ENCODE results near the gene MAGI2. TPM values are rescaled to one million over a fixed set of nuclear protein-coding genes. Genes with fewer than 3 reads are reported as not detected.

MAGI2 gene
- total RNA-seq, 3 donors from 2014 or later (not counting 1 experiment from before 2014, with no cell fraction given) = 0.09 to 0.48 (median 0.27) TPM

DNA sequence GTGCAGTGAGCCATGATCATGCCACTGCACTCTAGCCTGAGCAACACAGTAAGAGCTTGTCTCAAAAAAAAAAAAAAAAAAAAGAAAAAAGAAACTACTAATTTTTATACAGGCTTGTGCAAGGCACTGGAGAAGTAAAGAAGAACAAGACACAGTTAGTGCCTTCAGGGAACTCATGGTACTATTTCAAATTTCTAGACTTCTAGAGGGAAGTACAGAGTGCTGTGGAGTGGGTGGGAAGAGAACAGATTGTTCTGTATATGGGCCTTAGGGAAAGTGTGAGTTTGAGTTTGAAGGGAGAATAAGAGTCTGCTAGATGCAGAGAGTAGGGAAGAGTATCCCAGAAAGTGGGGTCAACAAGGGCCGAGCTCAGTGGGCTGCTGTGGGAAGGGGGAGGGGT is 1420.1 kb downstream of the MAGI2 start:
- Mint-ChIP-seq H3K9me3 (no peaks in the 10 kb centered on the region), H3K27ac (no peak overlapping the region)
- intact Hi-C loops (cut with micrococcal nuclease) = no loop called here

DNA sequence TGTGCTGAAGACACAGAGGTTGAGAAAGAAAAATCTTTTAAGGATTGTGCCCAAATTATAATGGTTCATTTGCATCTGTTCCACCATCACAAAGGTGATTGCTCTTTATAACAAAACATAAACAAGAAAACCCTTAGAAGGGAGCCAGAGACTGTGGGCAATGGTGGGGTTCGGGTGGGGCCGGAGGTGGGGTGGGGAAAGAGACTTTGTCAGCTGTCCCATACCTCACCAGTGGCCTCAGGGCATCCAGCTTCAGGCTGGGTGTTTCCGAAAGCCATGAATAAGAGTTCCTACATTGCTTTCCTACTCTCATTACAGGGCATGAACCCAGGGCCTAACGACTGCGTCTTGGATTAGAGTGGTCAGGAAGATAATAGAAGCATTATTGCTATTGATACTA is 1427.0 kb downstream of the MAGI2 start:
- H3K4me1 ChIP-seq (ENCODE audit: control insufficient read depth, insufficient read depth, low read length) = no peaks in the 10 kb centered on the region
- WGBS (ENCODE audit: insufficient coverage) = 100% methylated on average over 1 of the region's 5 CpGs
- Mint-ChIP-seq H3K4me1 (no peaks in the 10 kb centered on the region), H3K4me3 (no peak overlapping the region), H3K36me3 (no peaks in the 10 kb centered on the region), H3K9me3 (no peaks in the 10 kb centered on the region), H3K27ac (no peak overlapping the region), H3K27me3 (ENCODE audit: low read depth in 2 of 2) (peaks cover 0 to 6% of the 10 kb centered on the region in 2 donors)
- DNase-seq = no peak
- H3K4me3 ChIP-seq (ENCODE audit: low read length) = no peak overlapping the region
- H3K9me3 ChIP-seq (ENCODE audit: control insufficient read depth, insufficient read depth, low read length) = no peaks in the 10 kb centered on the region
- ATAC-seq = no peak
- TF ChIP-seq, protein P1, sequence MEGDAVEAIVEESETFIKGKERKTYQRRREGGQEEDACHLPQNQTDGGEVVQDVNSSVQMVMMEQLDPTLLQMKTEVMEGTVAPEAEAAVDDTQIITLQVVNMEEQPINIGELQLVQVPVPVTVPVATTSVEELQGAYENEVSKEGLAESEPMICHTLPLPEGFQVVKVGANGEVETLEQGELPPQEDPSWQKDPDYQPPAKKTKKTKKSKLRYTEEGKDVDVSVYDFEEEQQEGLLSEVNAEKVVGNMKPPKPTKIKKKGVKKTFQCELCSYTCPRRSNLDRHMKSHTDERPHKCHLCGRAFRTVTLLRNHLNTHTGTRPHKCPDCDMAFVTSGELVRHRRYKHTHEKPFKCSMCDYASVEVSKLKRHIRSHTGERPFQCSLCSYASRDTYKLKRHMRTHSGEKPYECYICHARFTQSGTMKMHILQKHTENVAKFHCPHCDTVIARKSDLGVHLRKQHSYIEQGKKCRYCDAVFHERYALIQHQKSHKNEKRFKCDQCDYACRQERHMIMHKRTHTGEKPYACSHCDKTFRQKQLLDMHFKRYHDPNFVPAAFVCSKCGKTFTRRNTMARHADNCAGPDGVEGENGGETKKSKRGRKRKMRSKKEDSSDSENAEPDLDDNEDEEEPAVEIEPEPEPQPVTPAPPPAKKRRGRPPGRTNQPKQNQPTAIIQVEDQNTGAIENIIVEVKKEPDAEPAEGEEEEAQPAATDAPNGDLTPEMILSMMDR (IDR thresholded peaks at IDR 0.05) = no peak
- H3K36me3 ChIP-seq (ENCODE audit: control insufficient read depth, insufficient read depth, low read length) = no peaks in the 10 kb centered on the region
- peaks cover 2% of the 10 kb centered on the region for H3K27me3 ChIP-seq (ENCODE audit: control insufficient read depth, insufficient read depth, low read length)
- no peak overlapping the region for H3K27ac ChIP-seq (ENCODE audit: low read length)
- intact Hi-C loops (cut with micrococcal nuclease) = no loop called here

More for the DNA sequence above, 1420.1 kb downstream of the MAGI2 start:
- no peaks in the 10 kb centered on the region for H3K9me3 ChIP-seq (ENCODE audit: control insufficient read depth, insufficient read depth, low read length)
- no peak overlapping the region for H3K4me3 ChIP-seq (ENCODE audit: low read length)
- H3K36me3 ChIP-seq (ENCODE audit: control insufficient read depth, insufficient read depth, low read length) = no peaks in the 10 kb centered on the region
- no peak overlapping the region for H3K4me3 Mint-ChIP-seq
- no peaks in the 10 kb centered on the region for H3K4me1 ChIP-seq (ENCODE audit: control insufficient read depth, insufficient read depth, low read length)
- no peaks in the 10 kb centered on the region for H3K27me3 ChIP-seq (ENCODE audit: control insufficient read depth, insufficient read depth, low read length)
- 74% methylated on average over 1 of the region's 1 CpG for WGBS (ENCODE audit: insufficient coverage)
- ATAC-seq (no peak), DNase-seq (no peak)
- H3K27me3 Mint-ChIP-seq (ENCODE audit: low read depth in 2 of 2) = peaks cover 15 to 29% of the 10 kb centered on the region in 2 donors
- no peaks in the 10 kb centered on the region for H3K4me1 Mint-ChIP-seq
- H3K36me3 Mint-ChIP-seq = no peaks in the 10 kb centered on the region
- TF ChIP-seq, protein P1 (IDR thresholded peaks at IDR 0.05) = no peak
- H3K27ac ChIP-seq (ENCODE audit: low read length) = no peak overlapping the region

DNA sequence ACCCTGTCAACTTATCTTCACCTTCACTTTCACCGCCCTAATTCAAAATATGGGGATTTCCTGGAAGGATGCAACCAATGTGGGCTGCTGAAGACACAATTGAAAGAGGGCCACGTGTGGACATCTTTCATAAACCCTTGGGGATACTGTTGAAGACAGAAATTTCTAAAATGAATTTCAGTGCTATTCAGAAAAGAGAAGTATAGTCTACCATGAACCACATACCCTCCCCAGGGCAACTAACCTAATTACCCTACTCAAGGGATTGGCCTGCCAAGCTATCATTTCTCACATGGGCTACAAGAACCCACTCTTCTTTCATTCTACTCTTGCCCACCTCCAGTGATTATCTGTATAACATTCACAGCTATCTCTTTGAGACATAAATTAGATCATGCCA is 1428.9 kb downstream of the MAGI2 start:
- Histone ChIP-seq H3K27me3 (ENCODE audit: control insufficient read depth, insufficient read depth, low read length) (peaks cover 2% of the 10 kb centered on the region), H3K36me3 (ENCODE audit: control insufficient read depth, insufficient read depth, low read length) (no peaks in the 10 kb centered on the region), H3K4me3 (ENCODE audit: low read length) (no peak overlapping the region), H3K27ac (ENCODE audit: low read length) (no peak overlapping the region), H3K9me3 (ENCODE audit: control insufficient read depth, insufficient read depth, low read length) (no peaks in the 10 kb centered on the region), H3K4me1 (ENCODE audit: control insufficient read depth, insufficient read depth, low read length) (peaks cover 6% of the 10 kb centered on the region)
- H3K36me3 Mint-ChIP-seq = no peaks in the 10 kb centered on the region
- peaks cover 0 to 3% of the 10 kb centered on the region in 2 donors for H3K27me3 Mint-ChIP-seq (ENCODE audit: low read depth in 2 of 2)
- intact Hi-C loops (cut with micrococcal nuclease) = no loop called here
- no peak overlapping the region for H3K27ac Mint-ChIP-seq
- ATAC-seq = no peak
- no peak for DNase-seq
- H3K4me3 Mint-ChIP-seq = no peak overlapping the region
- peaks cover 5 to 6% of the 10 kb centered on the region in 2 donors for H3K4me1 Mint-ChIP-seq
- H3K9me3 Mint-ChIP-seq = no peaks in the 10 kb centered on the region
- TF ChIP-seq, protein P1 (IDR thresholded peaks at IDR 0.05) = no peak
- WGBS (ENCODE audit: insufficient coverage) = 66% methylated on average over 2 of the region's 2 CpGs

DNA sequence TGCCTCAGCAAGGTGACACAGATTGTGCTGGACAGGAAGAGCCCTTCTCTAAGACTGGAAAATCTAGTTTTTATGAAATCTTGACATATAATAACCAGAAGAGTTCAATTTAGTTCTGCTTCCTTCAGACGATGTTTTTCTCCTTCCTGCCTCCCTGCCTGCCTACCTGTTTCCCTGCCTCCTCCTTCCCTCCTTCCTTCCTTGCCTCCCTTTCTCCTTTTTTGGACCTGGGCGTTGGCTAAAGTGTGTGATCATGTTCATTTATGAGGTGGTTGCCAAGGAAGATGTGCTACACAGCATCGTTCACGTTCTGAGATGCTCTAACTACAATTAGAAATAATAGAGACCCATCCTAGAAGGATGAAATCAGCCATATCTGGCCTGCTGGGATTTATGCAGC is 1430.3 kb downstream of the MAGI2 start:
- Histone ChIP-seq H3K36me3 (ENCODE audit: control insufficient read depth, insufficient read depth, low read length) (no peaks in the 10 kb centered on the region), H3K4me1 (ENCODE audit: control insufficient read depth, insufficient read depth, low read length) (peaks cover 13% of the 10 kb centered on the region), H3K9me3 (ENCODE audit: control insufficient read depth, insufficient read depth, low read length) (no peaks in the 10 kb centered on the region), H3K27me3 (ENCODE audit: control insufficient read depth, insufficient read depth, low read length) (peaks cover 2% of the 10 kb centered on the region), H3K4me3 (ENCODE audit: low read length) (no peak overlapping the region), H3K27ac (ENCODE audit: low read length) (no peak overlapping the region)
- no peak overlapping the region for H3K4me3 Mint-ChIP-seq
- H3K9me3 Mint-ChIP-seq = no peaks in the 10 kb centered on the region
- DNase-seq (no peak), ATAC-seq (no peak)
- H3K27ac Mint-ChIP-seq = no peak overlapping the region
- TF ChIP-seq, protein P1 (IDR thresholded peaks at IDR 0.05) = no peak
- peaks cover under 1 to 5% of the 10 kb centered on the region in 2 donors for H3K27me3 Mint-ChIP-seq (ENCODE audit: low read depth in 2 of 2)
- no peaks in the 10 kb centered on the region for H3K36me3 Mint-ChIP-seq
- intact Hi-C loops (cut with micrococcal nuclease) = no loop called here
- 66% methylated on average over 4 of the region's 4 CpGs for WGBS (ENCODE audit: insufficient coverage)
- peaks cover 11 to 12% of the 10 kb centered on the region in 2 donors for H3K4me1 Mint-ChIP-seq

All from natural killer cell (primary cell).